Lower leg skin (tissue), 3 donors: Measurements from ENCODE around the gene MUC2.

Experiments used
- CTCF ChIP-seq, 3 donors: fragments of 450-650 bp; IDR thresholded peaks; one replicate each; pipeline ENCODE4 v1.5.1; 2016; ENCODE audit warnings: antibody characterized with exemption in 3 of 3, mild to moderate bottlenecking in 3 of 3, moderate library complexity in 2 of 3
- POLR2A ChIP-seq, 2 donors: fragments of 450-650 bp; IDR thresholded peaks; one replicate each; pipeline ENCODE4 v1.6.1; 2016 to 2017; ENCODE audit warnings: antibody characterized with exemption in 2 of 2, mild to moderate bottlenecking in 1 of 2, moderate library complexity in 1 of 2

DNA sequence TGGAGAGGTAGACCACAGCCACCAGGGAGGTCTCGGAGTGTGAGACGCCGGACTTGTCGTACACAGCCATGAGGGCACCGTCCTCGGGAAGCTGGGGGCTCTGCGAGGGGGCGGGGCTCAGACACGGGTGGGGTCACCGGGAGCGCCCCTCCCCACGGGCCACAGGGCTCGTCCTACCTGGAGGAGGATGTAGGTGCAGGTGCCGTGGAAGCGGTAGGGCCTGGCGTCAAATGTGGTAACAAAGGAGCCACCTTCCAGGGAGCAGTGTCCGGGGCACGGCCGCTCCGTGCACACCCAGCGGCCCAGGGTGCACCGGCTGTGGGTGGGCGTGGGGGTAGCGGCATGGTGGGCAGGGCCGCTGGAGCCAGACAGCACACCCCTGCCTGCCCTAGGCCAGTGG lies 45.6 kb upstream of the MUC2 start:
- TF ChIP-seq CTCF (IDR thresholded peaks at IDR 0.05) (no peak), POLR2A (IDR thresholded peaks at IDR 0.05) (no peak)
